ENCODE results near the gene TUBGCP2.

DNA sequence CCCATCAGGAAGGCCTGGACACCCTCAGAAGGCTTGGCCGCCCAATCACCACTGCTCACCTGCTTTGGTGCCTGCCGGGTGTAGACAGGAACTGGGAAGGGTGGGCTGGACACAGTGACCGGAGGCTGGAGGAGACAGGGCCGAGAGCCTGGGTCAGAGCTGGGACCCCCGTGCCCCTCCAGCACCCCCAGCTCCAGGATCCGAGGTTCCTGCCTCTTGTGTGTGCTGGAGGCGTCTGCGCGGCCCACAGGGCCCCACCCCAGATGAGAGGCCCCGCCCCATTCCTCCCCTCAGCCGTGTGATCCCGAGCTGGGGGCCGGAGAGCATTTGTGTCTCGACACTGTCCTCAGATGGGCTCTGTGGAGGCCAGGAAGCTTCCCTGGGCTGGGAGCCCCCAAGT, 41.4 kb downstream of the TUBGCP2 start:
- TF ChIP-seq CTCF (IDR thresholded peaks at IDR 0.05) (no peak), POLR2A (IDR thresholded peaks at IDR 0.05) (no peak)
